Nephron (organoid): ENCODE measurements around the gene BTLA.
"Not testable (repeated sequence)": the region's sequence is repeated elsewhere in the genome, so short reads cannot be mapped to it uniquely, and the experiment has no call there.

Experiments used
- H3K27ac Mint-ChIP-seq, 3 experiments: 2 replicates each; pipeline ENCODE4 v1.8.0; 2020; ENCODE audit warnings: mixed read lengths in 3 of 3, mild to moderate bottlenecking in 2 of 3, moderate library complexity in 1 of 3
- H3K27me3 Mint-ChIP-seq: 2 replicates; pipeline ENCODE4 v1.8.0; 2021; ENCODE audit warnings: low read depth, mild to moderate bottlenecking, moderate library complexity, mixed read lengths
- H3K36me3 Mint-ChIP-seq: 2 replicates; pipeline ENCODE4 v1.8.0; 2020; ENCODE audit warnings: low read depth, mixed read lengths
- H3K4me1 Mint-ChIP-seq: 2 replicates; pipeline ENCODE4 v1.8.0; 2020; ENCODE audit warnings: mixed read lengths
- H3K4me3 Mint-ChIP-seq, 3 experiments: 2 replicates each; pipeline ENCODE4 v1.8.0; 2020; ENCODE audit warnings: mild to moderate bottlenecking in 3 of 3, mixed read lengths in 3 of 3, moderate library complexity in 2 of 3
- H3K9me3 Mint-ChIP-seq: 2 replicates; pipeline ENCODE4 v1.8.0; 2020; ENCODE audit warnings: mixed read lengths
- CTCF ChIP-seq, 3 experiments: fragments of 200-600 bp; sonication (generic); IDR thresholded peaks; one replicate each; pipeline ENCODE4 v1.5.0; 2021; ENCODE audit warnings: antibody characterized with exemption in 3 of 3; ENCODE audit not compliant: unreplicated experiment in 3 of 3

The BTLA gene

GRCh38 chr3:112464264-112464663, 35.0 kb downstream of the BTLA start:
- H3K27ac Mint-ChIP-seq = no peak overlapping the region
- peaks cover 6% of the 10 kb centered on the region for H3K4me1 Mint-ChIP-seq
- no peaks in the 10 kb centered on the region for H3K36me3 Mint-ChIP-seq
- H3K9me3 Mint-ChIP-seq = no peaks in the 10 kb centered on the region
- H3K27me3 Mint-ChIP-seq = no peaks in the 10 kb centered on the region
- H3K4me3 Mint-ChIP-seq = no peak overlapping the region
- TF ChIP-seq CTCF (IDR thresholded peaks at IDR 0.05; ENCODE audit: unreplicated experiment in 3 of 3) = no peak

- H3K9me3 Mint-ChIP-seq = no peaks in the 10 kb centered on the region
- peaks cover 6% of the 10 kb centered on the region for H3K4me1 Mint-ChIP-seq
- no peak overlapping the region for H3K27ac Mint-ChIP-seq
- TF ChIP-seq CTCF (IDR thresholded peaks at IDR 0.05; ENCODE audit: unreplicated experiment in 3 of 3) = no peak
- no peaks in the 10 kb centered on the region for H3K27me3 Mint-ChIP-seq
- no peaks in the 10 kb centered on the region for H3K36me3 Mint-ChIP-seq
- H3K4me3 Mint-ChIP-seq = no peak overlapping the region
Observed at GRCh38 chr3:112463250-112463649, 36.0 kb downstream of the BTLA start.

GRCh38 chr3:112461787-112462186, 37.5 kb downstream of the BTLA start:
- H3K27ac Mint-ChIP-seq, H3K9me3 Mint-ChIP-seq, H3K36me3 Mint-ChIP-seq, H3K4me1 Mint-ChIP-seq, H3K4me3 Mint-ChIP-seq, H3K27me3 Mint-ChIP-seq: not testable (repeated sequence)

- no peak overlapping the region for H3K27ac Mint-ChIP-seq
- H3K36me3 Mint-ChIP-seq = no peaks in the 10 kb centered on the region
- H3K4me3 Mint-ChIP-seq = no peak overlapping the region
- no peaks in the 10 kb centered on the region for H3K27me3 Mint-ChIP-seq
- no peak for TF ChIP-seq CTCF (IDR thresholded peaks at IDR 0.05; ENCODE audit: unreplicated experiment in 3 of 3)
- no peaks in the 10 kb centered on the region for H3K9me3 Mint-ChIP-seq
- peaks cover 6% of the 10 kb centered on the region for H3K4me1 Mint-ChIP-seq
Observed at GRCh38 chr3:112460519-112461195, 38.6 kb downstream of the BTLA start.

- TF ChIP-seq CTCF (IDR thresholded peaks at IDR 0.05; ENCODE audit: unreplicated experiment in 3 of 3) = no peak
- Mint-ChIP-seq H3K27ac (no peak overlapping the region), H3K4me3 (no peak overlapping the region), H3K4me1 (peaks cover 6% of the 10 kb centered on the region), H3K9me3 (no peaks in the 10 kb centered on the region), H3K36me3 (no peaks in the 10 kb centered on the region), H3K27me3 (no peaks in the 10 kb centered on the region)
Observed at GRCh38 chr3:112459750-112460149, 39.5 kb downstream of the BTLA start.

GRCh38 chr3:112456147-112456546, 43.1 kb downstream of the BTLA start:
- peaks cover 8% of the 10 kb centered on the region for H3K4me1 Mint-ChIP-seq
- no peak for TF ChIP-seq CTCF (IDR thresholded peaks at IDR 0.05; ENCODE audit: unreplicated experiment in 3 of 3)
- no peaks in the 10 kb centered on the region for H3K36me3 Mint-ChIP-seq
- no peaks in the 10 kb centered on the region for H3K9me3 Mint-ChIP-seq
- no peaks in the 10 kb centered on the region for H3K27me3 Mint-ChIP-seq
- no peak overlapping the region for H3K27ac Mint-ChIP-seq
- no peak overlapping the region for H3K4me3 Mint-ChIP-seq
